Transverse colon (tissue), 4 donors: Measurements from ENCODE around the gene MKRN3. TPM values are rescaled to one million over a fixed set of nuclear protein-coding genes. Genes with fewer than 3 reads are reported as not detected.
"Not testable (repeated sequence)": the region's sequence is repeated elsewhere in the genome, so short reads cannot be mapped to it uniquely, and the experiment has no call there.

Source experiments
- DNase-seq: peaks from one replicate; pipeline ENCODE4 v3.0.0-alpha.2; 2019
- H3K27ac ChIP-seq, 4 donors: fragments of 200-600 bp; sonication (generic); 2 replicates each; pipeline ENCODE4 v1.5.1; 2016 to 2018; ENCODE audit warnings: inconsistent platforms in 4 of 4
- H3K27me3 ChIP-seq: fragments of 200-600 bp; sonication (generic); 2 replicates; pipeline ENCODE4 v1.5.1; 2017; ENCODE audit warnings: inconsistent platforms
- H3K36me3 ChIP-seq, 4 donors: fragments of 200-600 bp; sonication (generic); 2 replicates each; pipeline ENCODE4 v1.5.1; 2017 to 2019; ENCODE audit warnings: inconsistent platforms in 4 of 4
- H3K4me1 ChIP-seq, 4 donors: fragments of 200-600 bp; sonication (generic); 2 replicates each; pipeline ENCODE4 v1.5.1; 2017 to 2020; ENCODE audit warnings: inconsistent platforms in 4 of 4
- H3K4me3 ChIP-seq, 4 donors: fragments of 200-600 bp; sonication (generic); 1 replicate in 1 of 4; 2 replicates in 3 of 4; pipeline versions ENCODE4 v1.5.1 to v1.6.1; 2017 to 2019; ENCODE audit warnings: inconsistent platforms in 4 of 4
- H3K9me3 ChIP-seq, 2 donors: fragments of 200-600 bp; sonication (generic); 2 replicates each; pipeline ENCODE4 v1.5.1; 2017 to 2019; ENCODE audit warnings: inconsistent platforms in 2 of 2
- CTCF ChIP-seq, 5 experiments: fragments of 200-600 bp in 3 of 5; fragments of 450-650 bp in 2 of 5; sonication (generic) in 3 of 5; IDR thresholded peaks; 1 replicate in 2 of 5; 2 replicates in 3 of 5; pipeline ENCODE4 v1.5.1; 2016 to 2017; ENCODE audit warnings: antibody characterized with exemption in 5 of 5, inconsistent platforms in 3 of 5, mild to moderate bottlenecking in 2 of 5, moderate library complexity in 1 of 5
- EP300 ChIP-seq: sonication (generic); formaldehyde crosslinking; IDR thresholded peaks from one replicate; pipeline ENCODE4 v1.6.1; 2017; ENCODE audit warnings: antibody characterized with exemption, low read depth
- POLR2A ChIP-seq: fragments of 450-650 bp; IDR thresholded peaks from one replicate; pipeline ENCODE4 v1.6.1; 2016; ENCODE audit warnings: antibody characterized with exemption, mild to moderate bottlenecking, moderate library complexity
- POLR2AphosphoS5 ChIP-seq, 3 donors: sonication (generic); formaldehyde crosslinking; IDR thresholded peaks; one replicate each; pipeline ENCODE4 v1.6.1; 2016; ENCODE audit warnings: antibody characterized with exemption in 3 of 3
- WGBS, 2 donors: methylation state at CpG; one replicate each; pipeline ENCODE4 v1.1.5; 2018; ENCODE audit warnings: low coverage in 1 of 2; 5-methylcytosine and 5-hydroxymethylcytosine counted together
- in situ Hi-C, 4 donors: fragments of 200-750 bp; cut with MboI; loops; one replicate each; pipeline versions ENCODE4 v1.15.0 to v1.15.1; 2017; ENCODE audit warnings: low sequenced_read_pairs in 3 of 4, low pct_ligation_motif_present in 1 of 4, low pct_unique_long_range_greater_than_20kb in 1 of 4
- intact Hi-C: fragments of 100-400 bp; cut with DNase I; formaldehyde crosslinking; loops from one replicate; pipeline ENCODE4 v1.15.1; 2023; ENCODE audit warnings: low total_unique reads
- total RNA-seq, 4 donors: library from RNA; depleted of rRNA; stranded (reverse); fragments of >200 nt; gene quantifications; one replicate each; pipeline ENCODE4 v1.1.0, GENCODE V29; 2016

MKRN3 gene
- total RNA-seq, 4 donors from 2014 or later = 0.14 to 3.2 (median 0.80) TPM; not detected in 1

GRCh38 chr15:23589012-23589411 is 23.5 kb downstream of the MKRN3 start:
- Histone ChIP-seq H3K27ac (no peak overlapping the region), H3K4me1 (no peaks in the 10 kb centered on the region), H3K36me3 (no peaks in the 10 kb centered on the region), H3K4me3 (no peak overlapping the region), H3K27me3 (no peaks in the 10 kb centered on the region), H3K9me3 (no peaks in the 10 kb centered on the region)
- intact Hi-C loops = no loop called here
- WGBS, 2 donors = 53 to 100% methylated on average over 1 to 3 of the region's 3 CpGs
- no peak for TF ChIP-seq POLR2A
- no peak for TF ChIP-seq EP300
- TF ChIP-seq POLR2AphosphoS5 (IDR thresholded peaks at IDR 0.05) = no peak
- TF ChIP-seq CTCF (IDR thresholded peaks at IDR 0.05) = no peak
- DNase-seq = no peak
- in situ Hi-C loops = loop anchor here in 1 of 4 donors (25.0 kb wide), 1 partner anchor 98 kb away; the partner anchor contains the start of gene NDN

- no peaks in the 10 kb centered on the region for H3K9me3 ChIP-seq
- no peak overlapping the region for H3K27ac ChIP-seq
- H3K4me1 ChIP-seq = no peaks in the 10 kb centered on the region
- H3K4me3 ChIP-seq = no peak overlapping the region
- 75 to 89% methylated on average over 7 of the region's 7 CpGs for WGBS, 2 donors
- DNase-seq = no peak
- H3K36me3 ChIP-seq = no peaks in the 10 kb centered on the region
- in situ Hi-C loops = loop anchor here in 1 of 4 donors (25.0 kb wide), 1 partner anchor 93 kb away; the partner anchor contains the start of gene NDN
- H3K27me3 ChIP-seq = no peaks in the 10 kb centered on the region
- intact Hi-C loops = no loop called here
- no peak for TF ChIP-seq EP300
These were observed 28.8 kb downstream of the MKRN3 start for GRCh38 chr15:23594252-23594770.

- no peaks in the 10 kb centered on the region for H3K27me3 ChIP-seq
- WGBS, 2 donors = 17 to 48% methylated on average over 2 of the region's 2 CpGs
- in situ Hi-C loops = loop anchor here in 1 of 4 donors (25.0 kb wide), 1 partner anchor 92 kb away; the partner anchor contains the start of gene NDN
These were observed 29.9 kb downstream of the MKRN3 start for GRCh38 chr15:23595368-23595767.

GRCh38 chr15:23596736-23597135 is 31.3 kb downstream of the MKRN3 start:
- no peak overlapping the region for H3K27ac ChIP-seq
- intact Hi-C loops = no loop called here
- H3K9me3 ChIP-seq = no peaks in the 10 kb centered on the region
- TF ChIP-seq POLR2AphosphoS5 (IDR thresholded peaks at IDR 0.05) (no peak), POLR2A (no peak), CTCF (IDR thresholded peaks at IDR 0.05) (no peak), EP300 (no peak)
- H3K27me3 ChIP-seq = no peaks in the 10 kb centered on the region
- WGBS, 2 donors = 75% methylated on average over 5 of the region's 5 CpGs; no CpG with 5 or more reads in 1 of the 2 donors
- H3K4me1 ChIP-seq = no peaks in the 10 kb centered on the region
- H3K36me3 ChIP-seq = no peaks in the 10 kb centered on the region
- H3K4me3 ChIP-seq = no peak overlapping the region
- in situ Hi-C loops = loop anchor here in 1 of 4 donors (25.0 kb wide), 1 partner anchor 91 kb away; the partner anchor contains the start of gene NDN
- DNase-seq = no peak

More at GRCh38 chr15:23595368-23595767, 29.9 kb downstream of the MKRN3 start:
- H3K4me3 ChIP-seq = no peak overlapping the region
- intact Hi-C loops = no loop called here
- no peaks in the 10 kb centered on the region for H3K9me3 ChIP-seq
- TF ChIP-seq CTCF (IDR thresholded peaks at IDR 0.05) = no peak
- TF ChIP-seq POLR2AphosphoS5 (IDR thresholded peaks at IDR 0.05) = no peak
- TF ChIP-seq POLR2A = no peak
- TF ChIP-seq EP300 = no peak
- no peaks in the 10 kb centered on the region for H3K4me1 ChIP-seq
- no peaks in the 10 kb centered on the region for H3K36me3 ChIP-seq
- H3K27ac ChIP-seq = no peak overlapping the region
- no peak for DNase-seq

- H3K4me1 ChIP-seq, DNase-seq, H3K27me3 ChIP-seq, H3K27ac ChIP-seq, H3K36me3 ChIP-seq, H3K9me3 ChIP-seq, intact Hi-C loops, H3K4me3 ChIP-seq: not testable (repeated sequence)
- in situ Hi-C loops = loop anchor here in 1 of 4 donors (25.0 kb wide), 1 partner anchor 90 kb away; the partner anchor contains the start of gene NDN
- 91 to 94% methylated on average over 11 to 14 of the region's 14 CpGs for WGBS, 2 donors
These were observed 31.8 kb downstream of the MKRN3 start for GRCh38 chr15:23597278-23597677.
